ENCODE measurements around the gene ZNF543. TPM values are rescaled to one million over a fixed set of nuclear protein-coding genes. Genes with fewer than 3 reads are reported as not detected.

The ZNF543 gene
- total and polyA plus RNA-seq, 2 of the 13 experiments (the other 11 are each of a cell fraction or from before 2014, with no cell fraction given), result 2.1 to 8.9 TPM

- TF ChIP-seq ZBTB20 (CRISPR knock-in tag; IDR thresholded peaks at IDR 0.05; ENCODE audit: borderline replicate concordance, low read depth), result peak; percentile 59; the same call in 1 of the 2 replicates
- TF ChIP-seq FOXP1 (IDR thresholded peaks at IDR 0.05), result no peak
- TF ChIP-seq FOXP1 (CRISPR knock-in tag; IDR thresholded peaks at IDR 0.05), result no peak; the same call in 1 of the 2 replicates
- peak; percentile 94 for TF ChIP-seq KLF11 (CRISPR knock-in tag; IDR thresholded peaks at IDR 0.05)
- TF ChIP-seq ZNF777 (CRISPR knock-in tag; IDR thresholded peaks at IDR 0.05), result peak; percentile 53; the same call in 1 of the 2 replicates
- TF ChIP-seq MYPOP (CRISPR knock-in tag; IDR thresholded peaks at IDR 0.05), result peak; percentile 74; the same call in 1 of the 2 replicates
- TF ChIP-seq TFAP4 (IDR thresholded peaks at IDR 0.05; ENCODE audit: borderline replicate concordance, low read depth), result peak; percentile 28; the same call in 1 of the 2 replicates
- TF ChIP-seq ATF4 (CRISPR knock-in tag; IDR thresholded peaks at IDR 0.05), result peak; percentile 70 to 100; a peak in 3 of 4 replicates
- TF ChIP-seq ZNF33B (CRISPR knock-in tag; IDR thresholded peaks at IDR 0.05), result 0 out of 2 replicates have a peak, but pooled peaks have one; percentile 39
- peak; percentile 9; the same call in 1 of the 2 replicates for TF ChIP-seq HINFP (CRISPR knock-in tag; IDR thresholded peaks at IDR 0.05; ENCODE audit: low read depth)
- no peak for TF ChIP-seq ZNF180 (CRISPR knock-in tag; IDR thresholded peaks at IDR 0.05; ENCODE audit: borderline replicate concordance, low read depth)
- TF ChIP-seq ATF7-NPFF (CRISPR knock-in tag; IDR thresholded peaks at IDR 0.05; ENCODE audit: low read depth), result peak; percentile 69; the same call in 1 of the 2 replicates
- peak; percentile 89 for TF ChIP-seq DRAP1 (CRISPR knock-in tag; IDR thresholded peaks at IDR 0.05)
- 0 out of 2 replicates have a peak, but pooled peaks have one; percentile 76 for TF ChIP-seq ETV6 (CRISPR knock-in tag; conservative IDR thresholded peaks at IDR 0.05)
- TF ChIP-seq NR2F2 (IDR thresholded peaks at IDR 0.05; ENCODE audit: borderline replicate concordance, low read depth), result no peak; the same call in 1 of the 2 replicates
- peak; percentile 55; the same call in 1 of the 2 replicates for TF ChIP-seq SOX5 (CRISPR knock-in tag; IDR thresholded peaks at IDR 0.05; ENCODE audit: borderline replicate concordance)
- peak; percentile 66; the same call in 1 of the 2 replicates for TF ChIP-seq YEATS2 (CRISPR knock-in tag; IDR thresholded peaks at IDR 0.05; ENCODE audit: borderline replicate concordance)
- peak; percentile 82 for TF ChIP-seq ASH2L (IDR thresholded peaks at IDR 0.05; ENCODE audit: insufficient read length, low read depth, low read length)
- TF ChIP-seq SMAD3 (CRISPR knock-in tag; IDR thresholded peaks at IDR 0.05), result peak; percentile 95
- TF ChIP-seq ZSCAN5A (CRISPR knock-in tag; IDR thresholded peaks at IDR 0.05; ENCODE audit: borderline replicate concordance), result peak; percentile 74; the same call in 1 of the 2 replicates
- no peak for TF ChIP-seq GZF1 (CRISPR knock-in tag; IDR thresholded peaks at IDR 0.05)
- TF ChIP-seq RFXANK (CRISPR knock-in tag; IDR thresholded peaks at IDR 0.05), result peak; percentile 32; the same call in 1 of the 2 replicates
- TF ChIP-seq SNAPC5 (CRISPR knock-in tag; IDR thresholded peaks at IDR 0.05; ENCODE audit: borderline replicate concordance), result peak; percentile 96; the same call in 1 of the 2 replicates
Measured at GRCh38 chr19:57279418-57280164, 40.7 kb upstream of the ZNF543 start (continued).
